Mucosa of descending colon (tissue), 3 donors: ENCODE measurements around the gene KLRG1. TPM values are rescaled to one million over a fixed set of nuclear protein-coding genes. Genes with fewer than 3 reads are reported as not detected.

Experiments used
- ATAC-seq: fragments of 200-7000 bp; cut with Tn5 transposase; one replicate; pipeline ENCODE4 v1.9.1; 2020; ENCODE audit warnings: mild to moderate bottlenecking, moderate library complexity
- DNase-seq, 3 donors: peaks; one replicate each; pipeline ENCODE4 v3.0.0-alpha.2; 2020
- H3K36me3 ChIP-seq: fragments of 200-600 bp; one replicate; pipeline ENCODE4 v1.8.0; 2021; ENCODE audit warnings: low read depth, mild to moderate bottlenecking
- H3K4me1 ChIP-seq: fragments of 200-600 bp; one replicate; pipeline ENCODE4 v1.8.0; 2021; ENCODE audit warnings: low read depth, mild to moderate bottlenecking
- H3K4me3 ChIP-seq: fragments of 200-600 bp; one replicate; pipeline ENCODE4 v1.8.0; 2021; ENCODE audit warnings: mild to moderate bottlenecking
- H3K9me3 ChIP-seq: fragments of 200-600 bp; one replicate; pipeline ENCODE4 v1.8.0; 2021; ENCODE audit warnings: mild to moderate bottlenecking
- CTCF ChIP-seq: fragments of 200-600 bp; IDR thresholded peaks from one replicate; pipeline ENCODE4 v1.8.0; 2022; ENCODE audit warnings: antibody characterized with exemption, mild to moderate bottlenecking
- intact Hi-C, 2 donors: fragments of 100-400 bp; cut with DNase I in 1 of 2; cut with micrococcal nuclease in 1 of 2; formaldehyde crosslinking; loops; one replicate each; pipeline versions ENCODE4 v1.11.0 to v1.11.1; 2022; cut with DNase I, micrococcal nuclease
- long read RNA-seq, 2 donors: library from polyadenylated mRNA; unstranded; transcript quantifications; one replicate each; pipeline ENCODE4 v2.0.0, GENCODE V29; 2019 to 2021
- total RNA-seq, 3 donors: library from RNA; stranded (reverse); fragmentation: NEBNext Ultra II Directional in 2 of 3; extraction: Animal tissue kit (Norgen Biotek cat#: 25700) in 2 of 3; gene quantifications; one replicate each; pipeline versions ENCODE4 v1.2.1 to v1.2.4, GENCODE V29; 2021 to 2023
- donor health status: DM: no; HTN: no; CAD: no; lungs with moderate emphysema.
- donor health status: DM: no; HTN: no; CAD: no.
- donor health status: DM: no; HTN: yes; CAD: no.

Gene KLRG1
- total RNA-seq, result 1 to 10 TPM; 1.1 to 4.1 (median 3.0) TPM
- long read RNA-seq, donor 1, partial matches to known transcripts, result 0 of 1 reads
- long read RNA-seq, donor 1, other reads (novel, unspliced or antisense), result 1 of 1 reads
- long read RNA-seq, donor 2, partial matches to known transcripts, result 0 of 1 reads
- long read RNA-seq, donor 2, other reads (novel, unspliced or antisense), result 1 of 1 reads

- DNase-seq (no peak), ATAC-seq (no peak)
- Histone ChIP-seq H3K9me3 (no peaks in the 10 kb centered on the region), H3K4me3 (no peak within 1 kb of the TSS), H3K36me3 (no peaks in the 10 kb centered on the region), H3K4me1 (no peaks in the 10 kb centered on the region)
- TF ChIP-seq CTCF, result no peak
- intact Hi-C loops, result no loop called here
Observed at GRCh38 chr12:8989413-8989812, at the start of gene KLRG1. TSS of gene KLRG1 (plus strand) at chr12:8989546. CDS start at chr12:8989636, 90 bp downstream.

- intact Hi-C loops, result no loop called here
- no peak for ATAC-seq
- no peak for TF ChIP-seq CTCF
- no peak overlapping the region for H3K4me3 ChIP-seq
- H3K4me1 ChIP-seq, result no peaks in the 10 kb centered on the region
- no peak for DNase-seq
- peaks cover 3% of the 10 kb centered on the region for H3K36me3 ChIP-seq
- no peaks in the 10 kb centered on the region for H3K9me3 ChIP-seq
Observed at GRCh38 chr12:8941691-8942478, 47.5 kb upstream of the KLRG1 start.

- no peak for DNase-seq
- no peaks in the 10 kb centered on the region for H3K9me3 ChIP-seq
- TF ChIP-seq CTCF, result no peak
- H3K4me3 ChIP-seq, result no peak overlapping the region
- no peak for ATAC-seq
- H3K4me1 ChIP-seq, result peaks cover 12% of the 10 kb centered on the region
- intact Hi-C loops, result no loop called here
- peaks cover 3% of the 10 kb centered on the region for H3K36me3 ChIP-seq
Observed at GRCh38 chr12:8943565-8944186, 45.7 kb upstream of the KLRG1 start.

- H3K4me3 ChIP-seq, result no peak overlapping the region
- no peak for ATAC-seq
- no peak for TF ChIP-seq CTCF
- intact Hi-C loops, result no loop called here
- no peaks in the 10 kb centered on the region for H3K9me3 ChIP-seq
- no peak for DNase-seq
- peaks cover 12% of the 10 kb centered on the region for H3K4me1 ChIP-seq
- H3K36me3 ChIP-seq, result peaks cover 3% of the 10 kb centered on the region
Observed at GRCh38 chr12:8946733-8947132, 42.6 kb upstream of the KLRG1 start.

- H3K4me3 ChIP-seq, result no peak overlapping the region
Observed at GRCh38 chr12:8947737-8948136, 41.6 kb upstream of the KLRG1 start.

More at GRCh38 chr12:8947737-8948136, 41.6 kb upstream of the KLRG1 start:
- ATAC-seq, result no peak
- Histone ChIP-seq H3K9me3 (no peaks in the 10 kb centered on the region), H3K4me1 (peaks cover 12% of the 10 kb centered on the region), H3K36me3 (peaks cover 3% of the 10 kb centered on the region)
- intact Hi-C loops, result no loop called here
- DNase-seq, result no peak
- no peak for TF ChIP-seq CTCF
